ENCODE results near the gene LCP1. TPM values are rescaled to one million over a fixed set of nuclear protein-coding genes. Genes with fewer than 3 reads are reported as not detected.

Gene LCP1
- total RNA-seq, 1 experiment from 2014 or later, result 32.1 TPM

GRCh38 chr13:46102255-46102605 is 79.7 kb downstream of the LCP1 start:
- Histone ChIP-seq H3K36me3 (ENCODE audit: control insufficient read depth, insufficient read depth, low read length) (no peaks in the 10 kb centered on the region; the same call in 1 of the 2 replicates), H3K4me1 (peaks cover 8% of the 10 kb centered on the region; the same call in 1 of the 2 replicates), H3K27me3 (replicated peaks; ENCODE audit: control insufficient read depth, insufficient read depth, low read length) (no peaks in the 10 kb centered on the region), H3K9me3 (no peaks in the 10 kb centered on the region), H3K4me3 (ENCODE audit: low read depth, low read length) (no peak overlapping the region)
- H3K4me1 Mint-ChIP-seq (ENCODE audit: low read depth, unreplicated experiment), result no peaks in the 10 kb centered on the region
- H3K27me3 Mint-ChIP-seq (ENCODE audit: insufficient read depth, unreplicated experiment), result peaks cover 3% of the 10 kb centered on the region
- CTCF ChIA-PET, result no interaction called here
- H3K27ac Mint-ChIP-seq (ENCODE audit: unreplicated experiment), result no peak overlapping the region
- no TSS peak for BruUV-seq (replicated peaks)
- H3K36me3 Mint-ChIP-seq (ENCODE audit: insufficient read depth, unreplicated experiment), result no peaks in the 10 kb centered on the region
- DNase-seq, result no peak
- TF ChIP-seq CTCF (IDR thresholded peaks at IDR 0.05; ENCODE audit: insufficient read depth in 1 of 2, low read depth in 1 of 2, low read length in 1 of 2, severe bottlenecking in 1 of 2, unreplicated experiment in 1 of 2), result no peak
- H3K9me3 Mint-ChIP-seq (ENCODE audit: unreplicated experiment), result no peaks in the 10 kb centered on the region
- H3K4me3 Mint-ChIP-seq (ENCODE audit: unreplicated experiment), result no peak overlapping the region
- intact Hi-C loops (cut with micrococcal nuclease; ENCODE audit: unreplicated experiment), result no loop called here
- POLR2A ChIA-PET, result no interaction called here

GRCh38 chr13:46101484-46102254 is 80.3 kb downstream of the LCP1 start:
- H3K9me3 ChIP-seq, result no peaks in the 10 kb centered on the region
- H3K36me3 Mint-ChIP-seq (ENCODE audit: insufficient read depth, unreplicated experiment), result no peaks in the 10 kb centered on the region
- H3K4me1 ChIP-seq, result peaks cover 8% of the 10 kb centered on the region; the same call in 1 of the 2 replicates
- no peaks in the 10 kb centered on the region; the same call in 1 of the 2 replicates for H3K36me3 ChIP-seq (ENCODE audit: control insufficient read depth, insufficient read depth, low read length)
- DNase-seq, result no peak
- no peak for TF ChIP-seq CTCF (IDR thresholded peaks at IDR 0.05; ENCODE audit: insufficient read depth in 1 of 2, low read depth in 1 of 2, low read length in 1 of 2, severe bottlenecking in 1 of 2, unreplicated experiment in 1 of 2)
- no peaks in the 10 kb centered on the region for H3K27me3 ChIP-seq (replicated peaks; ENCODE audit: control insufficient read depth, insufficient read depth, low read length)
- ChIA-PET POLR2A (no interaction called here), CTCF (no interaction called here)
- intact Hi-C loops (cut with micrococcal nuclease; ENCODE audit: unreplicated experiment), result no loop called here
- peaks cover 3% of the 10 kb centered on the region for H3K27me3 Mint-ChIP-seq (ENCODE audit: insufficient read depth, unreplicated experiment)
- H3K27ac Mint-ChIP-seq (ENCODE audit: unreplicated experiment), result no peak overlapping the region
- no TSS peak for BruUV-seq (replicated peaks)
- peaks cover 4% of the 10 kb centered on the region for H3K4me1 Mint-ChIP-seq (ENCODE audit: low read depth, unreplicated experiment)
- no peak overlapping the region for H3K4me3 Mint-ChIP-seq (ENCODE audit: unreplicated experiment)
- no peaks in the 10 kb centered on the region for H3K9me3 Mint-ChIP-seq (ENCODE audit: unreplicated experiment)
- H3K4me3 ChIP-seq (ENCODE audit: low read depth, low read length), result no peak overlapping the region

GRCh38 chr13:46101002-46101401 is 81.0 kb downstream of the LCP1 start:
- peaks cover 6% of the 10 kb centered on the region for H3K4me1 Mint-ChIP-seq (ENCODE audit: low read depth, unreplicated experiment)
- Histone ChIP-seq H3K27me3 (replicated peaks; ENCODE audit: control insufficient read depth, insufficient read depth, low read length) (no peaks in the 10 kb centered on the region), H3K36me3 (ENCODE audit: control insufficient read depth, insufficient read depth, low read length) (no peaks in the 10 kb centered on the region; the same call in 1 of the 2 replicates), H3K4me3 (ENCODE audit: low read depth, low read length) (no peak overlapping the region), H3K4me1 (peaks cover 8% of the 10 kb centered on the region; the same call in 1 of the 2 replicates), H3K9me3 (no peaks in the 10 kb centered on the region)
- H3K27me3 Mint-ChIP-seq (ENCODE audit: insufficient read depth, unreplicated experiment), result peaks cover 3% of the 10 kb centered on the region
- ChIA-PET CTCF (no interaction called here), POLR2A (no interaction called here)
- no peak for TF ChIP-seq CTCF (IDR thresholded peaks at IDR 0.05; ENCODE audit: insufficient read depth in 1 of 2, low read depth in 1 of 2, low read length in 1 of 2, severe bottlenecking in 1 of 2, unreplicated experiment in 1 of 2)
- no peak for DNase-seq
- intact Hi-C loops (cut with micrococcal nuclease; ENCODE audit: unreplicated experiment), result no loop called here
- no peaks in the 10 kb centered on the region for H3K9me3 Mint-ChIP-seq (ENCODE audit: unreplicated experiment)
- H3K4me3 Mint-ChIP-seq (ENCODE audit: unreplicated experiment), result no peak overlapping the region
- H3K36me3 Mint-ChIP-seq (ENCODE audit: insufficient read depth, unreplicated experiment), result no peaks in the 10 kb centered on the region
- BruUV-seq (replicated peaks), result no TSS peak
- no peak overlapping the region for H3K27ac Mint-ChIP-seq (ENCODE audit: unreplicated experiment)
